Effector memory CD4-positive, alpha-beta T cell (primary cell): ENCODE results near the gene HAND1.

Experiments
- DNase-seq, 3 donors: peaks; one replicate each; pipeline ENCODE4 v3.0.0-alpha.2; 2020
- H3K27ac ChIP-seq: 2 replicates; pipeline ENCODE4 v1.7.0; 2013; ENCODE audit warnings: mild to moderate bottlenecking, low read length, moderate library complexity; ENCODE audit not compliant: insufficient read depth, poor library complexity, severe bottlenecking
- H3K27me3 ChIP-seq: replicated peaks from 2 replicates; pipeline ENCODE4 v1.7.0; 2013; ENCODE audit warnings: mild to moderate bottlenecking, low read length; ENCODE audit not compliant: insufficient read depth, control insufficient read depth, poor library complexity, severe bottlenecking
- H3K36me3 ChIP-seq: 2 replicates; pipeline ENCODE4 v1.7.0; 2013; ENCODE audit warnings: mild to moderate bottlenecking, low read length, moderate library complexity; ENCODE audit not compliant: control insufficient read depth, insufficient read depth
- H3K4me1 ChIP-seq: 2 replicates; pipeline ENCODE4 v1.7.0; 2013; ENCODE audit warnings: low read length, mild to moderate bottlenecking; ENCODE audit not compliant: control insufficient read depth, insufficient read depth, poor library complexity, severe bottlenecking
- H3K4me3 ChIP-seq: 2 replicates; pipeline ENCODE4 v1.7.0; 2013; ENCODE audit warnings: low read length, low read depth, mild to moderate bottlenecking; ENCODE audit not compliant: insufficient read depth, poor library complexity, severe bottlenecking
- H3K9me3 ChIP-seq: 2 replicates; pipeline ENCODE4 v1.7.0; 2013; ENCODE audit warnings: mild to moderate bottlenecking, low read length, moderate library complexity; ENCODE audit not compliant: control insufficient read depth

HAND1 gene

DNA sequence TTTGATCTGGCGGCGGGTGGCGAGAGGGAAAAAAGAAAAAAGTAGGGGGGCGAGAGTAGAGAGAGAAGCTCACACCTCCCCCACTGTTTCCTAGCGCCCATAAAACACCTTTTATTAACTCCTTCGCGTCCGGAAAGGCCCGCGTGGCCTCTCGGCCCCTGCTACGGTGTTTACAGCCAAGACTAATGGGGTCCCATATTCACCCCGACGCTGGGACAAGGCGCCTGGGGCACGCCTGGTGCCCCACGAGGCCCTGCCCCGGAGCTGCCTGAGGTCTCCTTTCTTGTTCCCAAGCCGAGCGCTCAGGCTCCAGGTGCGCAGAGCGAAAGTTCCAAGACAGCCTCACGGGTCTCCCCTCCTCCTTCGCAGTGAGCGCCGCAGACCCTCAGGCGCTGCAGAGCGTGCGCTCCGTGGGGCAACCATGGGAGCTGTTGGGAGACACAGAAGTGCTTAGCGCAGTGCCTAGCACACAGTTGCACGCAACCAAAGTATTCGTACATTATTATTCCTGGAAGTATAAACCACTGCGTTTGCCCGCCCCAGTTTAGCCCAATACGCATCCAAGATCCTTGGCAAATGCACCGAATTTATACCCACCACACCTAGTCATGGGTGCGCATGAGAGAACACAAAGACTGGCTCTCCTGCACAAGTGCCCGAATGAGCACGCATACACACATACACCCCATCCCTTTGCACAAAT is 4.3 kb downstream of the HAND1 start:
- peaks cover 62% of the 10 kb centered on the region for H3K4me1 ChIP-seq

DNA sequence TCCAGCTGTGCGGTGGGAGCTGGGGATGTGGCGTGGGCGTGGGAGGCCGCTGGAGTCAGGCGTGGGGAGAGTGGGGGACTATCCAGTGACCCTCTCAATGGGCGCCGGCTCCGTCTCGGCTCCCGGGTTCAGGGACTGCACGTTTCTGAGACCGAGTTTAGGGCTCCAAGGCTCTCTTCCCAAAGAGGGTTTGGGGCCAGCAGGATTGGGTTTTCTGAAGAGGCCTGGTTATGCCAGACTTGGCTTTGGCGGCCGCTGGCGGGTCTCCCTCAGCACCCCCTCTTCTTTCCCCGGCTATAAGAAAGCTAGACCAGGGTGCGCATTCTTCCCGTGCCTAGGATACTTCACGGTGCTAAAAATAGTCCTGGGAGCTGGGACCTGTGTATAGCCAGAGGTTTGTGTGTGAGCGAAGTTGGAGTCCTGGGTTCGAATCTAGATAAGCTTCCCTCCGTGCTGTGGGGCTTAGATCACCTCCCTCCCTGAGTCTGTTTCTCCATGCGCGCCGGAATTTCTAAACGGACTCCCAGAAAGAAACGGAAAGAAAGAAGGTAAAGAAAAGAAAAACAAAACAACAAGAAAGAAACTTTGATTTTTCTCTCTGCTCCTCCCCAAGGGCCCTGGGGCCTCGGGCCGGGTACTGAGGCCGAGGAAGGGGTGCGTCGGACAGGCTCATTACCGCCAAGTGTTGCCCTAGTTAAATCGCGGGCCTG is 5.0 kb downstream of the HAND1 start:
- DNase-seq: no peak
- peak overlapping the region; percentile 6 for H3K4me3 ChIP-seq
- peaks cover 55% of the 10 kb centered on the region for H3K4me1 ChIP-seq
- peaks cover 62% of the 10 kb centered on the region for H3K27me3 ChIP-seq
- no peak overlapping the region for H3K27ac ChIP-seq
- H3K9me3 ChIP-seq: no peaks in the 10 kb centered on the region
- no peaks in the 10 kb centered on the region for H3K36me3 ChIP-seq

More for the DNA sequence above, 4.3 kb downstream of the HAND1 start:
- Histone ChIP-seq H3K9me3 (no peaks in the 10 kb centered on the region), H3K27me3 (peaks cover 69% of the 10 kb centered on the region), H3K36me3 (no peaks in the 10 kb centered on the region), H3K27ac (no peak overlapping the region), H3K4me3 (peak overlapping the region; percentile 6)
- no peak for DNase-seq

DNA sequence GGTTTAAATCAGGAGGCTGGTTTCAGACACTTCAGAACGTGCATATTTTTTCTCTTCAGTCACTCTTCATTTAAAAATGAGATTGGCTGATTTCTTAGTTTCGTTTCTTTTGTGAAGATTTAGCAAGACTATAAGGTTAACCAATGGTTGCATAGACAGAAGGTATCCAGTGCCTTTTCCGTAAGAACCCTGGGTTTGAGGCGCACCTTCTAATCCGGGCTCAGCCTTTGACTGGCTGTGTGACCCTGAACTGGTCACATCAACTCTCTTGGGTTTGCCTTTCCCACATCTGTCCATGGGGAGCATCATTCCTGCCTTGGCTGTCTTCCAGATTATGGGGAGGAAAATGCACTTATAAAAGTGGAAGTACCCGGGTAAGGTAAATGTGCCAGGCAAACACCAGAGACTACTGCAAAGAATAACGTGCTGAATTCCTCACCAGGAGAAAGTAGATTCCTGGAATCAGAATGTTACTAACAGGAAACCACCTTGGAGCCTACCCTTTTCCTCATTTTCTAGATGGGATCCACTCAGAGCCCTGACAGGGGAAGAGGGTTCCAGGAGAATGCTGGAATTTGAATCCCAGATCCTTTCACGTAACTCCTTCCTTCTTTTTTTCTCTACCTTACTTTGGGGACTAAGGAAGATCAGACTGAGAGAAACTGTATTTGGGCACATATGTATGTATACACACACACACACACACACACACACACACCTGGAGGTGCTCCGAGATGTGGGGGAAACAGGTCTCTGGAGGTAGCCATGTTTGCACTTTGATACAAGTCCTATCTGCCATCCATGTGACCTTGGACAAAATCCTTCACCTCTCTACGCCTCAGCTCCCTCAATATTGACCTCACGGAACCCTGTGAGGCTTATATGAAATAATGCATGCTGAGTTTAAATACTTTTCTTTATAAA is 6.8 kb downstream of the HAND1 start:
- no peaks in the 10 kb centered on the region for H3K36me3 ChIP-seq
- no peak overlapping the region for H3K4me3 ChIP-seq
- peaks cover 37% of the 10 kb centered on the region for H3K4me1 ChIP-seq
- H3K27me3 ChIP-seq: peaks cover 45% of the 10 kb centered on the region
- H3K27ac ChIP-seq: no peak overlapping the region
- H3K9me3 ChIP-seq: no peaks in the 10 kb centered on the region
- no peak for DNase-seq

DNA sequence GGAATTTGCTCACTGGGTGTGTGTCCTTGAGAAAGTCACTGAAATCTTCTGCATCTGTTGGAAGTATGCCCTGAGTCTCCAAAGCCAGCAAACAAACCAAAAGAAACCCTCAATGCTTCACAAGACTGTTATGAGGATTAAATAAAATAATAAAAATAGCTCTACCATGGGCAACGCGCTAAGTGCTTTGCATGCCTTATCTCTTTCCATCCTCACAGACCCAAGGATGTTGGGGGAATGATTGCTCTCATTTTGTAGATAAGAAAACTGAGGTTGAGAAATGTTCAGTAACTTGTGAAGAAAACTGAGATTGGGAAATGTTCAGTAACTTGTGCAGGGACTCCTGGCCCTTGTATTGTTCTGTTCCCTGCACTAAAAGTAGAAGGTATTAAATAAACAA is 7.9 kb downstream of the HAND1 start:
- Histone ChIP-seq H3K4me3 (no peak overlapping the region), H3K9me3 (no peaks in the 10 kb centered on the region), H3K27ac (no peak overlapping the region), H3K27me3 (peaks cover 34% of the 10 kb centered on the region), H3K36me3 (no peaks in the 10 kb centered on the region), H3K4me1 (peaks cover 26% of the 10 kb centered on the region)
- DNase-seq: no peak

- no peaks in the 10 kb centered on the region for H3K9me3 ChIP-seq
- H3K27ac ChIP-seq: no peak overlapping the region
- no peak overlapping the region for H3K4me3 ChIP-seq
- H3K4me1 ChIP-seq: peaks cover 4% of the 10 kb centered on the region
- peaks cover 11% of the 10 kb centered on the region for H3K27me3 ChIP-seq
- H3K36me3 ChIP-seq: no peaks in the 10 kb centered on the region
- DNase-seq: peak; percentile 23 to 53 (median 31)
These were observed 10.2 kb downstream of the HAND1 start for GRCh38 chr5:154467655-154468354.

- Histone ChIP-seq H3K27ac (no peak overlapping the region), H3K4me1 (no peaks in the 10 kb centered on the region), H3K9me3 (no peaks in the 10 kb centered on the region), H3K27me3 (peaks cover 4% of the 10 kb centered on the region), H3K36me3 (no peaks in the 10 kb centered on the region), H3K4me3 (no peak overlapping the region)
- DNase-seq: no peak
These were observed 11.4 kb downstream of the HAND1 start for GRCh38 chr5:154466671-154467070.

GRCh38 chr5:154466147-154466546 is 11.9 kb downstream of the HAND1 start:
- no peak overlapping the region for H3K4me3 ChIP-seq
- H3K9me3 ChIP-seq: no peaks in the 10 kb centered on the region
- DNase-seq: no peak
- H3K4me1 ChIP-seq: no peaks in the 10 kb centered on the region
- H3K27me3 ChIP-seq: peaks cover 4% of the 10 kb centered on the region
- H3K27ac ChIP-seq: no peak overlapping the region
- H3K36me3 ChIP-seq: no peaks in the 10 kb centered on the region

- H3K9me3 ChIP-seq: no peaks in the 10 kb centered on the region
- H3K4me3 ChIP-seq: no peak overlapping the region
- DNase-seq: no peak
- peaks cover 4% of the 10 kb centered on the region for H3K27me3 ChIP-seq
- H3K36me3 ChIP-seq: no peaks in the 10 kb centered on the region
- no peak overlapping the region for H3K27ac ChIP-seq
- no peaks in the 10 kb centered on the region for H3K4me1 ChIP-seq
These were observed 12.9 kb downstream of the HAND1 start for GRCh38 chr5:154465169-154465568.

GRCh38 chr5:154464438-154464837 is 13.6 kb downstream of the HAND1 start:
- Histone ChIP-seq H3K27me3 (peaks cover 4% of the 10 kb centered on the region), H3K4me1 (no peaks in the 10 kb centered on the region), H3K9me3 (no peaks in the 10 kb centered on the region), H3K4me3 (no peak overlapping the region), H3K36me3 (no peaks in the 10 kb centered on the region), H3K27ac (no peak overlapping the region)
- no peak for DNase-seq
